ENCODE data around the gene MTFP1. TPM values are rescaled to one million over a fixed set of nuclear protein-coding genes. Genes with fewer than 3 reads are reported as not detected.
"Not testable (repeated sequence)": the region's sequence is repeated elsewhere in the genome, so short reads cannot be mapped to it uniquely, and the experiment has no call there.

MTFP1 gene
- total RNA-seq, 1 donor from 2014 or later, result 21.1 TPM

- no peak for DNase-seq (ENCODE audit: extremely low spot score in 2 of 2)
Measured at GRCh38 chr22:30397656-30398635, 27.6 kb upstream of the MTFP1 start.

DNA sequence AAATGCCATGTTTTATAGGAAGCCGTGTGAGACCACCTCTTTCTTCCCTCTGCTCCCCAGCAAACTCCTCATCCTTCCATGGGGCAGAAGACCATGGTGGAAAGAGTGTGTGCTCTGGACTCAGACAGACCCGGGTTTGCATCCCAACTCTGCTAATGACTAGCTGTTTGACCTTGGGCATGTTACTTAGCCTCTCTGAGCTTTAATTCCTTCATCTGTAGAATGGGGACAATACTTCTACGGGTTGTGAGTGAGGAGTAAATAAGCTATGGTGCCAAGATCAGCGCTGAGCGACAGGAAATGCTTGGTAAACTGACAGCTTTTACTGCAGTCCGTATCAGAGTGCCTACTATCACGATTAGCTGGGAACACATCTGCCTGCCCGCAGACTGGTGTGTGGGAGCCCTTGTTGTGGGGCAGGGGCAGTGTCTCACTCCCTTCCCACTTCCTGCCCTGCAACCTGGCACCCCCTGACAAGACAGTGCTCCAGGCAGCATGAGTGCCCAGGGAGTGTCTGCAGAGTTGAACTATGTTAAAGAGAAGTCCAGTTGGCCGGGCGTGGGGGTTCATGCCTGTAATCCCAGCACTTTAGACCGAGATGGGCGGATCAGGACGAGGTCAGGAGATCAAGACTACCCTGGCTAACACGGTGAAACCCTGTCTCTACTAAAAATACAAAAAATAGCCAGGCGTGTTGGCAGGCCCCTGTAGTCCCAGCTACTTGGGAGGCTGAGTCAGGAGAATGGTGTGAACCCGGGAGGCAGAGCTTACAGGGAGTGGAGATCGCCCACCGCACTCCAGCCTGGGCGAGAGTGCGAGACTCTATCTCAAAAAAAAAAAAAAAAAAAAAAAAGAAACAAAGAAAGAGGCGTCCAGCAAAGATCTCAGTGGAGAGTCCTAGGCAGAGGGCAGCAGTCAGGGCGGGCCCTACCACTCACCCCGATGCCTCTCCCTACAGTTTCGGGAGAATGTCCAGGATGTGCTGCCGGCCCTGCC, 26.6 kb upstream of the MTFP1 start:
- H3K9me3 ChIP-seq, result no peaks in the 10 kb centered on the region
- DNase-seq (ENCODE audit: extremely low spot score in 2 of 2), result no peak
- H3K4me1 ChIP-seq, result peaks cover 35% of the 10 kb centered on the region
- H3K4me3 ChIP-seq, result no peak overlapping the region
- H3K27me3 ChIP-seq, result no peaks in the 10 kb centered on the region
- H3K27ac ChIP-seq, result no peak overlapping the region
- no peaks in the 10 kb centered on the region for H3K36me3 ChIP-seq
- TF ChIP-seq POLR2AphosphoS5 (IDR thresholded peaks at IDR 0.05; ENCODE audit: insufficient read depth in 1 of 2, low read depth in 1 of 2) (no peak), POLR2A (IDR thresholded peaks at IDR 0.05) (no peak)
- TF ChIP-seq, protein P1, sequence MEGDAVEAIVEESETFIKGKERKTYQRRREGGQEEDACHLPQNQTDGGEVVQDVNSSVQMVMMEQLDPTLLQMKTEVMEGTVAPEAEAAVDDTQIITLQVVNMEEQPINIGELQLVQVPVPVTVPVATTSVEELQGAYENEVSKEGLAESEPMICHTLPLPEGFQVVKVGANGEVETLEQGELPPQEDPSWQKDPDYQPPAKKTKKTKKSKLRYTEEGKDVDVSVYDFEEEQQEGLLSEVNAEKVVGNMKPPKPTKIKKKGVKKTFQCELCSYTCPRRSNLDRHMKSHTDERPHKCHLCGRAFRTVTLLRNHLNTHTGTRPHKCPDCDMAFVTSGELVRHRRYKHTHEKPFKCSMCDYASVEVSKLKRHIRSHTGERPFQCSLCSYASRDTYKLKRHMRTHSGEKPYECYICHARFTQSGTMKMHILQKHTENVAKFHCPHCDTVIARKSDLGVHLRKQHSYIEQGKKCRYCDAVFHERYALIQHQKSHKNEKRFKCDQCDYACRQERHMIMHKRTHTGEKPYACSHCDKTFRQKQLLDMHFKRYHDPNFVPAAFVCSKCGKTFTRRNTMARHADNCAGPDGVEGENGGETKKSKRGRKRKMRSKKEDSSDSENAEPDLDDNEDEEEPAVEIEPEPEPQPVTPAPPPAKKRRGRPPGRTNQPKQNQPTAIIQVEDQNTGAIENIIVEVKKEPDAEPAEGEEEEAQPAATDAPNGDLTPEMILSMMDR (IDR thresholded peaks at IDR 0.05), result no peak
- intact Hi-C loops (cut with DNase I), result no loop called here

More at GRCh38 chr22:30397656-30398635, 27.6 kb upstream of the MTFP1 start:
- Histone ChIP-seq H3K27me3 (no peaks in the 10 kb centered on the region), H3K36me3 (no peaks in the 10 kb centered on the region), H3K27ac (peak overlapping the region; percentile 74), H3K4me3 (peak overlapping the region; percentile 68 to 97), H3K9me3 (no peaks in the 10 kb centered on the region), H3K4me1 (peaks cover 35% of the 10 kb centered on the region)
- TF ChIP-seq, protein P1 (IDR thresholded peaks at IDR 0.05), result no peak
- no peak for TF ChIP-seq POLR2A (IDR thresholded peaks at IDR 0.05)
- TF ChIP-seq POLR2AphosphoS5 (IDR thresholded peaks at IDR 0.05; ENCODE audit: insufficient read depth in 1 of 2, low read depth in 1 of 2), result no peak
- intact Hi-C loops (cut with DNase I), result no loop called here

GRCh38 chr22:30399718-30400117, 25.9 kb upstream of the MTFP1 start:
- no peak for TF ChIP-seq POLR2A (IDR thresholded peaks at IDR 0.05)
- TF ChIP-seq POLR2AphosphoS5 (IDR thresholded peaks at IDR 0.05; ENCODE audit: insufficient read depth in 1 of 2, low read depth in 1 of 2), result no peak
- TF ChIP-seq, protein P1 (IDR thresholded peaks at IDR 0.05), result no peak
- Histone ChIP-seq H3K4me1 (peaks cover 35% of the 10 kb centered on the region), H3K9me3 (no peaks in the 10 kb centered on the region), H3K27ac (no peak overlapping the region), H3K4me3 (no peak overlapping the region), H3K36me3 (no peaks in the 10 kb centered on the region), H3K27me3 (no peaks in the 10 kb centered on the region)
- no peak for DNase-seq (ENCODE audit: extremely low spot score in 2 of 2)
- intact Hi-C loops (cut with DNase I), result no loop called here

GRCh38 chr22:30400159-30400558, 25.4 kb upstream of the MTFP1 start:
- Histone ChIP-seq H3K9me3 (no peaks in the 10 kb centered on the region), H3K4me1 (peaks cover 35% of the 10 kb centered on the region), H3K4me3 (no peak overlapping the region), H3K36me3 (no peaks in the 10 kb centered on the region), H3K27me3 (no peaks in the 10 kb centered on the region), H3K27ac (no peak overlapping the region)
- no peak for DNase-seq (ENCODE audit: extremely low spot score in 2 of 2)
- TF ChIP-seq, protein P1 (IDR thresholded peaks at IDR 0.05), result no peak
- TF ChIP-seq POLR2AphosphoS5 (IDR thresholded peaks at IDR 0.05; ENCODE audit: insufficient read depth in 1 of 2, low read depth in 1 of 2) (no peak), POLR2A (IDR thresholded peaks at IDR 0.05) (no peak)
- intact Hi-C loops (cut with DNase I), result no loop called here

DNA sequence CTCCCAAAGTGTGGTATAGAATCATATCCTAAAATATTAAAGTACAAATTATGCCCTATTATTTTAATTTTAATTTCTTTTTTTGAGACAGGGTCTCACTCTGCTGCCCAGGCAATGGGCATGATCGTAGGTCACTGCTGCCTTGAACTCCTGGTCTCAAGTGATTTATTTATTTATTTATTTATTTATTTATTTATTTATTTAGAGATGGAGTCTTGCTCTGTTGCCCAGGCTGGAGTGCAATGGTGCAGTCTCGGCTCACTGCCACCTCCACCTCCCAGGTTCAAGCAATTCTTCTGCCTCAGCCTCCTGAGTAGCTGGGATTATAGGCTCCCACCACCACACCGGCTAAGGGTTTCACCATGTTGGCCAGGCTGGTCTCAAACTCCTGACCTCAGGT, 24.5 kb upstream of the MTFP1 start:
- peaks cover 34% of the 10 kb centered on the region for H3K4me1 ChIP-seq
- H3K27ac ChIP-seq; H3K36me3 ChIP-seq; H3K27me3 ChIP-seq; DNase-seq (ENCODE audit: extremely low spot score in 2 of 2); H3K4me3 ChIP-seq; intact Hi-C loops (cut with DNase I); H3K9me3 ChIP-seq: not testable (repeated sequence)
